Testis (tissue), 2 donors: ENCODE measurements around the gene SCGB3A2.

ENCODE experiments used
- CTCF ChIP-seq, 3 experiments: fragments of 450-650 bp in 2 of 3; fragments of 200-600 bp in 1 of 3; sonication (generic) in 1 of 3; IDR thresholded peaks; one replicate each; pipeline ENCODE4 v1.5.1; 2016 to 2019; ENCODE audit warnings: antibody characterized with exemption in 3 of 3, mild to moderate bottlenecking in 2 of 3, moderate library complexity in 1 of 3
- POLR2A ChIP-seq: fragments of 450-650 bp; IDR thresholded peaks from one replicate; pipeline ENCODE4 v1.6.1; 2017; ENCODE audit warnings: antibody characterized with exemption, mild to moderate bottlenecking, moderate library complexity

- TF ChIP-seq CTCF (IDR thresholded peaks at IDR 0.05) (no peak), POLR2A (no peak)
Measured at GRCh38 chr5:147876141-147876540, 2.4 kb upstream of the SCGB3A2 start.
